ENCODE results near the gene FBXO42.

DNA sequence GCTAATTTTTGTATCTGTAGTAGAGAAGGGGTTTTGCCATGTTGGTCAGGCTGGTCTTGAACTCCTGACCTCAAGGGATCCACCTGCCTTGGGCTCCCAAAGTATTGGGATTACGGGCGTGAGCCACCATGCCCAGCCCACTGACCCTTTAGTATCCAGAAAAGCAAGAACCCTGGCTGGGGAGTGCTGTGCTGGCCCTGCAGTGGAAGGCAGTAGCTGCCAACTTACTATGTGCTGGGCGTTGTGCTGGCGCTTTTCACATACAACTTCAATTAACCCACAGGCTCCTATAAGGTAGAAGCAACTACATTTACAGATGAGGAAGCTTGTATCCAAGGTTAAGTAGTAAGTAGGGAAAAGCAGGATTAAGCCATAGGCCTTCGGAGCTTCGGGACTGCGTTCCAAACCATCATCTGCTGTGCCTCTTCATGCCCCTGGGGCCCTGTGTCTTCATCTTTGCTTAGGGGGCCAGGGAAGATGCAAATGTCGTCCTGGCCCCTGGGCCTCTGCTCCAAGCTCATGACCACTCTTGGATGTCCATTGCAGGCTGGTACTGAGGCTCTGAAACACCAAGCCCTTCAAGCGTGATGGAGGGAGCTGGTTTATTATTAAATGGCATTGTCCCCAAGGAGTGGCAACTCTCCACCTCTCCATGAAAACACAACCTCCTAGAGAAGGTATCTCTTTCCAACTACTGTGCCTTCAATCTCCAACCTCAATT is 106.6 kb downstream of the FBXO42 start:
- TF ChIP-seq, protein P1, sequence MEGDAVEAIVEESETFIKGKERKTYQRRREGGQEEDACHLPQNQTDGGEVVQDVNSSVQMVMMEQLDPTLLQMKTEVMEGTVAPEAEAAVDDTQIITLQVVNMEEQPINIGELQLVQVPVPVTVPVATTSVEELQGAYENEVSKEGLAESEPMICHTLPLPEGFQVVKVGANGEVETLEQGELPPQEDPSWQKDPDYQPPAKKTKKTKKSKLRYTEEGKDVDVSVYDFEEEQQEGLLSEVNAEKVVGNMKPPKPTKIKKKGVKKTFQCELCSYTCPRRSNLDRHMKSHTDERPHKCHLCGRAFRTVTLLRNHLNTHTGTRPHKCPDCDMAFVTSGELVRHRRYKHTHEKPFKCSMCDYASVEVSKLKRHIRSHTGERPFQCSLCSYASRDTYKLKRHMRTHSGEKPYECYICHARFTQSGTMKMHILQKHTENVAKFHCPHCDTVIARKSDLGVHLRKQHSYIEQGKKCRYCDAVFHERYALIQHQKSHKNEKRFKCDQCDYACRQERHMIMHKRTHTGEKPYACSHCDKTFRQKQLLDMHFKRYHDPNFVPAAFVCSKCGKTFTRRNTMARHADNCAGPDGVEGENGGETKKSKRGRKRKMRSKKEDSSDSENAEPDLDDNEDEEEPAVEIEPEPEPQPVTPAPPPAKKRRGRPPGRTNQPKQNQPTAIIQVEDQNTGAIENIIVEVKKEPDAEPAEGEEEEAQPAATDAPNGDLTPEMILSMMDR (IDR thresholded peaks at IDR 0.05): no peak
- TF ChIP-seq EZH2phosphoT487 (IDR thresholded peaks at IDR 0.05): no peak
